Testis (tissue), 3 donors: ENCODE measurements around the gene CRADD. TPM values are rescaled to one million over a fixed set of nuclear protein-coding genes. Genes with fewer than 3 reads are reported as not detected.
"Not testable (repeated sequence)": the region's sequence is repeated elsewhere in the genome, so short reads cannot be mapped to it uniquely, and the experiment has no call there.

ENCODE experiments used
- DNase-seq: peaks from one replicate; pipeline ENCODE4 v3.0.0-alpha.2; 2019
- H3K27ac ChIP-seq, 2 donors: fragments of 200-600 bp; sonication (generic); one replicate each; pipeline ENCODE4 v1.5.1; 2019
- H3K27me3 ChIP-seq: fragments of 200-600 bp; sonication (generic); one replicate; pipeline ENCODE4 v1.5.1; 2019
- H3K36me3 ChIP-seq: fragments of 200-600 bp; sonication (generic); one replicate; pipeline ENCODE4 v1.5.1; 2017; ENCODE audit warnings: low read depth; ENCODE audit errors: missing control alignments
- H3K4me1 ChIP-seq: fragments of 200-600 bp; sonication (generic); one replicate; pipeline ENCODE4 v1.5.1; 2019
- H3K4me3 ChIP-seq, 2 donors: fragments of 200-600 bp; sonication (generic); one replicate each; pipeline ENCODE4 v1.5.1; 2017 to 2019
- H3K9me3 ChIP-seq: fragments of 200-600 bp; sonication (generic); one replicate; pipeline ENCODE4 v1.5.1; 2017
- CTCF ChIP-seq, 3 experiments: fragments of 450-650 bp in 2 of 3; fragments of 200-600 bp in 1 of 3; sonication (generic) in 1 of 3; IDR thresholded peaks; one replicate each; pipeline ENCODE4 v1.5.1; 2016 to 2019; ENCODE audit warnings: antibody characterized with exemption in 3 of 3, mild to moderate bottlenecking in 2 of 3, moderate library complexity in 1 of 3
- POLR2A ChIP-seq: fragments of 450-650 bp; IDR thresholded peaks from one replicate; pipeline ENCODE4 v1.6.1; 2017; ENCODE audit warnings: antibody characterized with exemption, mild to moderate bottlenecking, moderate library complexity
- WGBS, 2 donors: methylation state at CpG; one replicate each; pipeline ENCODE4 v1.1.5; 2018; 5-methylcytosine and 5-hydroxymethylcytosine counted together
- intact Hi-C: fragments of 100-400 bp; cut with DNase I; formaldehyde crosslinking; loops from one replicate; pipeline ENCODE4 v1.15.1; 2023; ENCODE audit warnings: low total_unique reads
- polyA plus RNA-seq: library from polyadenylated mRNA; stranded (reverse); fragments of 350-450 nt; fragmentation: Illumina TruSeq; extraction: RNeasy Lipid Tissue Mini Kit (QIAGEN cat#74804); gene quantifications from one replicate; pipeline ENCODE4 v1.2.3, GENCODE V29; 2014; ENCODE audit warnings: low read depth, low replicate concordance; ENCODE audit not compliant: insufficient read depth
- total RNA-seq, 2 donors: library from RNA; depleted of rRNA; stranded (reverse); fragments of >200 nt; gene quantifications; one replicate each; pipeline ENCODE4 v1.2.3, GENCODE V29; 2016

CRADD gene
- total and polyA plus RNA-seq, 3 donors from 2014 or later, result 43.2 to 53.0 (median 46.0) TPM

DNA sequence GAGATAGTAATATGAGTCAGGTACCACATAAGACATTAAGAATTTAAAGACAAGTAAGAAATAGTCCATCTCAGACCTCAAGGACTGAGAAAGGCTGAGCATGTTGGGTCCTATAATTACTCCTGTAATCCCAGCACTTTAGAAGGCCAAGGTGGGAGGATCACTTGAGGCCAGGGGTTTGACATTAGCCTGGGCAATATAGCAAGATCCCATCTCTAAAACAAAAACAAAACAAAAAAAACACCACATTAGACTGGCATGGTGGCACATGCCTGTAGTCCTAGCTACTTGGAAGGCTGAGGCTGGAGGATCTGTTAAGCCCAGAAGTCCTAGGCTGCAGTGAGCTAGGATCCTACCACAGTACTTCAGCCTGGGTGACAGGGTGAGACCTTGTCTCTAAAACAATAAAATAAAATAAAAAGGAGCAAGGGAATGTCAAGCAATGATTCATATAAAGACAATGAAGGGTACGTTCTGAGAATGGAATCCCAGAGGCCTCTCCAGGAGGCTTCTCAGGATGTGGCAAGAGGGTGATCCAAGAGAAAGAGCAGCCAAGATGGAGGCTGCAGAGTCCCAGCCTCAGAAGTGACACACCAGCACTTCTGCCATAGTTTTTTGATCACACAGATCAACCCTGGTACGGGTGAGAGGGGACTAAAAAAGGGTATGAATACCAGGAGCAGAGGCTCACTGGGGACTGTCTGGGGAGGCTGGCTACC lies 206.4 kb downstream of the CRADD start:
- Histone ChIP-seq H3K27ac (no peak overlapping the region), H3K4me3 (no peak overlapping the region), H3K27me3 (no peaks in the 10 kb centered on the region), H3K36me3 (no peaks in the 10 kb centered on the region), H3K9me3 (no peaks in the 10 kb centered on the region), H3K4me1 (no peaks in the 10 kb centered on the region)
- intact Hi-C loops, result no loop called here
- WGBS, 2 donors, result 82 to 92% methylated on average over 2 of the region's 2 CpGs
- DNase-seq, result no peak
- TF ChIP-seq CTCF (IDR thresholded peaks at IDR 0.05), result no peak
- no peak for TF ChIP-seq POLR2A

DNA sequence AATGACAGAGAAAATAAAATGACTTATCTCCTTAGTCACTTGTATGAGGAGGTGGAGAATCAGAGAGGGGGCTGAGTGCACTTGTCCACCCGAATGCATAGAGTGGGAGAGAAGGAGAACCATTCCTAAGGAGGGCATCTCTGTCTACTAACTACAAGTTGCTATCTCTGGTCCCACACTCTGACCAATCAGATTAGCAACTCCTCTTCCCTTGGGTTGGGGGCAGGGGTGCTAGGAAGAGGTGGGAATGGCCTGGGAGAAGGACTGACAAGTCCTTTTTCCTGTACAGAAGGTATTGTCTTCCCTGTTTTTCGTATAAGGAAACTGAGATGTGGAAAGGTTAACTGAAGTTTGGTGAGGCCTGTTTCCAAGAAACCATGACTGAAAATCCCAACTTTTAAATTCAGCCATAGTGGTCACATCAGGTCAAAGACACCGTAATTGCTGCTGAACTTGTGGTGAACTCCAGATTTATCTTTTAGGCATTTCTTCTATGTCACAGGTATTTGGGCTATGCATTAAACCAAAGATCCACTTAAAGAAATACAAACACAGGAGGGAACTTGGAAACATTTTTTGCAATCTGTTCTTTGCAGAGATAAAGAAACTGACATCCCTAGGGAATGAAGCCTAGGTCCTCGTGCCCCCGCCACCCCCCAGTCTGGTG lies 207.8 kb downstream of the CRADD start:
- DNase-seq, result no peak
- H3K27me3 ChIP-seq, result no peaks in the 10 kb centered on the region
- H3K36me3 ChIP-seq, result no peaks in the 10 kb centered on the region
- no peaks in the 10 kb centered on the region for H3K4me1 ChIP-seq
- TF ChIP-seq CTCF (IDR thresholded peaks at IDR 0.05) (no peak), POLR2A (no peak)
- intact Hi-C loops, result no loop called here
- WGBS, 2 donors, result 74 to 77% methylated on average over 5 of the region's 5 CpGs
- H3K4me3 ChIP-seq, result no peak overlapping the region
- no peak overlapping the region for H3K27ac ChIP-seq
- H3K9me3 ChIP-seq, result no peaks in the 10 kb centered on the region

DNA sequence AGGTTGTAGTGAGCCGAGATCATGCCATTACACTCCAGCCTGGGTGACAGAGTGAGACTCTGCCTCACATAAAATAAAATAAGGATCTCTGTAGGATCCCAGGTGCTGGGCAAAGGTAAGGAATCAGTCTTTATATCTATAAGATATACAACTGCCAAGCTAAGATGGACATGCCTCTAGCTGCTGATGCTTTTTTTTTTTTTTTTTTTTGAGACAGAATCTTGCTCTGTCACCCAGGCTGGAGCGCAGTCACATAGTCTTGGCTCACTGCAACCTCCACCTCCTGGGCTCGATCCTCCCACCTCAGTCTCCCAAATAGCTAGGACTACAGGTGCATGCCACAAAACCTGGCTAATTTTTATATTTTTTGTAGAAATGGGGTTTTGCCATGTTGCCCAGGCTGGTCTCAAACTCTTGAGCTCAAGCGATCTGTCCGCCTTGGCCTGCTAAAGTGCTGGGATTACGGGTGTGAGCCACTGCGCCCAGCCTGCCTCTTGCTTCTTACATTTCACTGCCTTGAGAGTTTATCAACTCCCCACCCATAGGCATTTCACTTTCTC lies 208.9 kb downstream of the CRADD start:
- WGBS, 2 donors, result 95 to 97% methylated on average over 7 of the region's 7 CpGs
- H3K4me3 ChIP-seq, intact Hi-C loops, DNase-seq, H3K27me3 ChIP-seq, H3K27ac ChIP-seq, H3K9me3 ChIP-seq, H3K36me3 ChIP-seq, H3K4me1 ChIP-seq: not testable (repeated sequence)

- H3K9me3 ChIP-seq, result no peaks in the 10 kb centered on the region
- H3K27me3 ChIP-seq, result no peaks in the 10 kb centered on the region
- DNase-seq, result no peak
- no peak overlapping the region for H3K4me3 ChIP-seq
- WGBS, 2 donors, result 86 to 87% methylated on average over 18 of the region's 18 CpGs
- no peaks in the 10 kb centered on the region for H3K4me1 ChIP-seq
- intact Hi-C loops, result no loop called here
- H3K36me3 ChIP-seq, result no peaks in the 10 kb centered on the region
- no peak overlapping the region for H3K27ac ChIP-seq
- TF ChIP-seq CTCF (IDR thresholded peaks at IDR 0.05) (no peak), POLR2A (no peak)
Observed at GRCh38 chr12:93886533-93887511, 209.6 kb downstream of the CRADD start.

DNA sequence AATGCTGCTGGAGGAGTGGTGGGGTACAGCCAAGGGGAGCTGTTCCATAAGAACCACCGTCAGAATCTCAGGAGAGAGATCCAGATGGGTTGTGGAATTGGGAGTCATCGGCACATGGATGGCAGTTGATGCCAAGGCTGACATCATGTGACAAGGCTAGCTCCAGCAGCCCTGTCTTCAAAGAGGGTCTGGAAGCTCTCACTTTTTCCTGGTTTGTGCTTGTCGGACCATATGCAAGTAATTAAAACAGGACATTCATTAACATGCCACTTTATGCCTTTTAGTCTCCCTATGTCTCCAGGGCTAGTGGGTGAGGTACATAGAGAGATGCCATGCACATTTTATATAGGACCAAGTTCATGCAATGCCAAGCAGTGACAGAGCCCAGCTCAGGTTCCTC lies 211.8 kb downstream of the CRADD start:
- Histone ChIP-seq H3K27ac (no peak overlapping the region), H3K4me1 (peaks cover under 1% of the 10 kb centered on the region), H3K4me3 (no peak overlapping the region), H3K27me3 (no peaks in the 10 kb centered on the region), H3K36me3 (no peaks in the 10 kb centered on the region), H3K9me3 (no peaks in the 10 kb centered on the region)
- intact Hi-C loops, result no loop called here
- DNase-seq, result no peak
- 95 to 97% methylated on average over 3 of the region's 3 CpGs for WGBS, 2 donors
- TF ChIP-seq POLR2A, result no peak
- TF ChIP-seq CTCF (IDR thresholded peaks at IDR 0.05), result no peak
